Measurements from ENCODE around the gene CLCN1. TPM values are rescaled to one million over a fixed set of nuclear protein-coding genes. Genes with fewer than 3 reads are reported as not detected.
"Not testable (repeated sequence)": the region's sequence is repeated elsewhere in the genome, so short reads cannot be mapped to it uniquely, and the experiment has no call there.

CLCN1 gene
- total and polyA plus RNA-seq, 5 experiments from 2014 or later, result not detected

GRCh38 chr7:143390104-143390772 lies 74.3 kb downstream of the CLCN1 start:
- Mint-ChIP-seq H3K36me3 (peaks cover 0 to 60% (median 0%) of the 10 kb centered on the region in 3 donors), H3K9me3 (no peaks in the 10 kb centered on the region)
- POLR2A ChIA-PET, result interaction anchor here (0.6 to 11.9 kb wide), 6 partner anchors 8 to 35 kb away, joined by 3 to 91 read pairs (median 4); partner anchors contain the start of gene EPHA1

GRCh38 chr7:143390773-143391317 lies 74.9 kb downstream of the CLCN1 start:
- POLR2A ChIA-PET, result interaction anchor here (0.6 to 11.9 kb wide), 5 partner anchors 9 to 28 kb away, joined by 3 to 91 read pairs (median 5); partner anchors contain the start of gene EPHA1
- DNase-seq (no peak), ATAC-seq (no peak)
- peaks cover 13 to 45% (median 26%) of the 10 kb centered on the region in 4 donors for H3K4me1 Mint-ChIP-seq
- H3K9me3 Mint-ChIP-seq, result no peaks in the 10 kb centered on the region
- peak overlapping the region in 7 of 10 donors; percentile 15 to 89 (median 50) for H3K27ac Mint-ChIP-seq
- peaks cover 0 to 66% (median 0%) of the 10 kb centered on the region in 3 donors for H3K36me3 Mint-ChIP-seq
- H3K27me3 Mint-ChIP-seq, result no peaks in the 10 kb centered on the region
- no peak overlapping the region for H3K4me3 Mint-ChIP-seq

More at GRCh38 chr7:143390104-143390772, 74.3 kb downstream of the CLCN1 start:
- Mint-ChIP-seq H3K27me3 (no peaks in the 10 kb centered on the region), H3K27ac (peak overlapping the region in 9 of 10 donors; percentile 15 to 92 (median 85)), H3K4me3 (peak overlapping the region in 1 of 10 donors; percentile 56), H3K4me1 (peaks cover 11 to 39% (median 23%) of the 10 kb centered on the region in 4 donors)
- DNase-seq, result no peak
- no peak for ATAC-seq

GRCh38 chr7:143391462-143392404 lies 75.8 kb downstream of the CLCN1 start:
- peak overlapping the region in 6 of 10 donors; percentile 17 to 75 (median 46) for H3K27ac Mint-ChIP-seq

GRCh38 chr7:143392427-143392826 lies 76.5 kb downstream of the CLCN1 start:
- Mint-ChIP-seq H3K4me1 (peaks cover 15 to 50% (median 26%) of the 10 kb centered on the region in 4 donors), H3K36me3 (peaks cover 0 to 77% (median 0%) of the 10 kb centered on the region in 3 donors), H3K27ac (peak overlapping the region in 5 of 10 donors; percentile 25 to 80 (median 62))
- not testable (repeated sequence) for H3K27me3 Mint-ChIP-seq, DNase-seq, H3K4me3 Mint-ChIP-seq, ATAC-seq, H3K9me3 Mint-ChIP-seq
- POLR2A ChIA-PET, result interaction anchor here (0.6 to 11.9 kb wide), 4 partner anchors 8 to 420 kb away, joined by 3 to 91 read pairs (median 8); partner anchors contain the start of gene EPHA1

More at GRCh38 chr7:143391462-143392404, 75.8 kb downstream of the CLCN1 start:
- Mint-ChIP-seq H3K4me1 (peaks cover 14 to 49% (median 26%) of the 10 kb centered on the region in 4 donors), H3K27me3 (no peaks in the 10 kb centered on the region), H3K4me3 (no peak overlapping the region), H3K36me3 (peaks cover 0 to 73% (median 0%) of the 10 kb centered on the region in 3 donors), H3K9me3 (no peaks in the 10 kb centered on the region)
- no peak for ATAC-seq
- no peak for DNase-seq
- POLR2A ChIA-PET, result interaction anchor here (0.6 to 11.9 kb wide), 6 partner anchors 7 to 83 kb away, joined by 3 to 91 read pairs (median 8); partner anchors contain the start of gene EPHA1

- DNase-seq, result no peak
- Mint-ChIP-seq H3K9me3 (no peaks in the 10 kb centered on the region), H3K4me1 (peaks cover 19 to 47% (median 24%) of the 10 kb centered on the region in 4 donors), H3K27ac (peak overlapping the region in 6 of 10 donors; percentile 31 to 95 (median 67)), H3K27me3 (no peaks in the 10 kb centered on the region), H3K36me3 (peaks cover 0 to 78% (median 0%) of the 10 kb centered on the region in 3 donors), H3K4me3 (no peak overlapping the region)
- POLR2A ChIA-PET, result interaction anchor here (0.6 to 11.9 kb wide), 5 partner anchors 8 to 419 kb away, joined by 3 to 91 read pairs (median 7); partner anchors contain the start of gene EPHA1
- no peak for ATAC-seq
Observed at GRCh38 chr7:143392875-143393266, 77.0 kb downstream of the CLCN1 start.

GRCh38 chr7:143393267-143394041 lies 77.5 kb downstream of the CLCN1 start:
- ATAC-seq, result no peak
- POLR2A ChIA-PET, result interaction anchor here (0.5 to 11.9 kb wide), 6 partner anchors 8 to 99 kb away, joined by 3 to 91 read pairs (median 8); partner anchors contain the start of gene EPHA1

GRCh38 chr7:143394068-143394467 lies 78.2 kb downstream of the CLCN1 start:
- peaks cover 20 to 43% (median 24%) of the 10 kb centered on the region in 4 donors for H3K4me1 Mint-ChIP-seq
- no peaks in the 10 kb centered on the region for H3K9me3 Mint-ChIP-seq
- POLR2A ChIA-PET, result interaction anchor here (1.3 to 11.9 kb wide), 3 partner anchors 9 to 14 kb away, joined by 7 to 91 read pairs (median 17); partner anchors contain the start of gene EPHA1
- DNase-seq (no peak), ATAC-seq (no peak)
- H3K27me3 Mint-ChIP-seq, result no peaks in the 10 kb centered on the region
- H3K4me3 Mint-ChIP-seq, result no peak overlapping the region
- H3K27ac Mint-ChIP-seq, result peak overlapping the region in 9 of 10 donors; percentile 56 to 95 (median 83)
- H3K36me3 Mint-ChIP-seq, result peaks cover 0 to 85% (median 0%) of the 10 kb centered on the region in 3 donors

More at GRCh38 chr7:143393267-143394041, 77.5 kb downstream of the CLCN1 start:
- no peaks in the 10 kb centered on the region for H3K9me3 Mint-ChIP-seq
- H3K27ac Mint-ChIP-seq, result peak overlapping the region; percentile 31 to 95 (median 79)
- no peak overlapping the region for H3K4me3 Mint-ChIP-seq
- peaks cover 0 to 81% (median 0%) of the 10 kb centered on the region in 3 donors for H3K36me3 Mint-ChIP-seq
- no peaks in the 10 kb centered on the region for H3K27me3 Mint-ChIP-seq
- peaks cover 20 to 46% (median 24%) of the 10 kb centered on the region in 4 donors for H3K4me1 Mint-ChIP-seq
- DNase-seq, result no peak

GRCh38 chr7:143394777-143395176 lies 78.9 kb downstream of the CLCN1 start:
- Mint-ChIP-seq H3K27ac (peak overlapping the region in 9 of 10 donors; percentile 65 to 95 (median 89)), H3K36me3 (peaks cover 0 to 87% (median 0%) of the 10 kb centered on the region in 3 donors)

GRCh38 chr7:143395187-143396149 lies 79.6 kb downstream of the CLCN1 start:
- no peaks in the 10 kb centered on the region for H3K9me3 Mint-ChIP-seq
- peak overlapping the region in 2 of 10 donors; percentile 1 to 22 for H3K4me3 Mint-ChIP-seq
- peak overlapping the region; percentile 27 to 95 (median 85) for H3K27ac Mint-ChIP-seq
- H3K36me3 Mint-ChIP-seq, result peaks cover 0 to 87% (median 0%) of the 10 kb centered on the region in 3 donors
- DNase-seq, result no peak
- no peak for ATAC-seq
- no peaks in the 10 kb centered on the region for H3K27me3 Mint-ChIP-seq
- peaks cover 11 to 31% (median 17%) of the 10 kb centered on the region in 4 donors for H3K4me1 Mint-ChIP-seq
- POLR2A ChIA-PET, result interaction anchor here (1.0 to 11.9 kb wide), 3 partner anchors 10 to 16 kb away, joined by 3 to 91 read pairs (median 17); partner anchors contain the start of gene EPHA1

More at GRCh38 chr7:143394777-143395176, 78.9 kb downstream of the CLCN1 start:
- H3K9me3 Mint-ChIP-seq, result no peaks in the 10 kb centered on the region
- ATAC-seq (no peak), DNase-seq (no peak)
- no peaks in the 10 kb centered on the region for H3K27me3 Mint-ChIP-seq
- POLR2A ChIA-PET, result interaction anchor here (3.4 to 11.9 kb wide), 2 partner anchors 10 to 11 kb away, joined by 17 to 91 read pairs; partner anchors contain the start of gene EPHA1
- peak overlapping the region in 1 of 10 donors; percentile 1 for H3K4me3 Mint-ChIP-seq
- H3K4me1 Mint-ChIP-seq, result peaks cover 15 to 35% (median 21%) of the 10 kb centered on the region in 4 donors

GRCh38 chr7:143396182-143396581 lies 80.3 kb downstream of the CLCN1 start:
- Mint-ChIP-seq H3K9me3 (no peaks in the 10 kb centered on the region), H3K4me3 (no peak overlapping the region), H3K4me1 (peaks cover 11 to 35% (median 22%) of the 10 kb centered on the region in 4 donors), H3K27me3 (no peaks in the 10 kb centered on the region), H3K27ac (peak overlapping the region in 6 of 10 donors; percentile 27 to 95 (median 66)), H3K36me3 (peaks cover 0 to 87% (median 3%) of the 10 kb centered on the region in 3 donors)
- POLR2A ChIA-PET, result interaction anchor here (1.0 to 11.9 kb wide), 3 partner anchors 10 to 17 kb away, joined by 3 to 91 read pairs (median 17); partner anchors contain the start of gene EPHA1
- ATAC-seq, result no peak
- DNase-seq, result no peak
